ENCODE measurements around the gene SOX9.

- no peak for TF ChIP-seq CTCF (IDR thresholded peaks at IDR 0.05)
- no peak for TF ChIP-seq POLR2A (IDR thresholded peaks at IDR 0.05)
Measured at GRCh38 chr17:72111336-72111923, 9.4 kb upstream of the SOX9 start.

Data from lower leg skin (tissue), 3 donors.